AG09309 (cell line): ENCODE measurements around the gene KAZN.

Experiments used
- DNase-seq: peaks from one replicate; pipeline ENCODE4 v3.0.0-alpha.2; 2010; ENCODE audit warnings: low read depth
- H3K4me3 ChIP-seq: 2 replicates; pipeline ENCODE4 v1.5.1; 2011; ENCODE audit warnings: mild to moderate bottlenecking, low read depth, low read length, moderate library complexity; ENCODE audit not compliant: control insufficient read depth
- TF ChIP-seq, protein P1 (sequence below): IDR thresholded peaks from 2 replicates; pipeline ENCODE4 v1.5.1; 2011; ENCODE audit warnings: mild to moderate bottlenecking, low read depth, low read length, inconsistent platforms; ENCODE audit not compliant: insufficient read depth, control insufficient read depth; ENCODE audit errors: missing control alignments

Gene KAZN

DNA sequence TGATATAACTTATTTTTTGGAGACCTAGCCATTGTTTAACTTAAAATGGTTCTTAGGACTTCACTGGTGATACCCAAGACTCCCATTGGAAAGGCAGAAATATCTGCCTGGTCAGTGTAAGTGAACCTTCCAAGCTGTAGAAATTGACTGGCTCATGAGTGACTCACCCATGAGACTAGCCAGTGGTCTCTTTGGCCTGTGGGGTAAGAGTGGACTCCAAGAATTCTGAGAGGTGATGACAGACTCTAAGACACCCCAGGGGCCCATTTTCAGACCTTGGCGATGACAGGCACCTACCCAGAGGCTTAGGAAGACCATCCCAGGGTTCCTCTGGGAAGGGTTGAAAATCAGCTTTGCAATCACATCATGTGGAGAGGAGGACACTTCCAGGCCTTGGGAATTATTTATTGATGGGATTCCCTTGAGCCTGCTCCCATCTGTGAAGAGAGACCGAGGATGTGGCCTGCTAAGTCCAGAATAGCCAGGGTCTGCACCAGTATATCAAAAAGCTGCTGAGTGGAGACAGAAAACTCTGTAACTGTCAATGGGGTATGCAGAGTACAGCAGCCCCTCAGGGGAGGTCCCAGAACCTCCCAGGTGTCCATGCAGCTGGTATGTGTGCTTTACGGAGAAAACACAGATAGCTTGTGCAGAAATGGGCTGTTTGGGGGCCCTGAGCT is 78.9 kb downstream of the KAZN start:
- TF ChIP-seq, protein P1, sequence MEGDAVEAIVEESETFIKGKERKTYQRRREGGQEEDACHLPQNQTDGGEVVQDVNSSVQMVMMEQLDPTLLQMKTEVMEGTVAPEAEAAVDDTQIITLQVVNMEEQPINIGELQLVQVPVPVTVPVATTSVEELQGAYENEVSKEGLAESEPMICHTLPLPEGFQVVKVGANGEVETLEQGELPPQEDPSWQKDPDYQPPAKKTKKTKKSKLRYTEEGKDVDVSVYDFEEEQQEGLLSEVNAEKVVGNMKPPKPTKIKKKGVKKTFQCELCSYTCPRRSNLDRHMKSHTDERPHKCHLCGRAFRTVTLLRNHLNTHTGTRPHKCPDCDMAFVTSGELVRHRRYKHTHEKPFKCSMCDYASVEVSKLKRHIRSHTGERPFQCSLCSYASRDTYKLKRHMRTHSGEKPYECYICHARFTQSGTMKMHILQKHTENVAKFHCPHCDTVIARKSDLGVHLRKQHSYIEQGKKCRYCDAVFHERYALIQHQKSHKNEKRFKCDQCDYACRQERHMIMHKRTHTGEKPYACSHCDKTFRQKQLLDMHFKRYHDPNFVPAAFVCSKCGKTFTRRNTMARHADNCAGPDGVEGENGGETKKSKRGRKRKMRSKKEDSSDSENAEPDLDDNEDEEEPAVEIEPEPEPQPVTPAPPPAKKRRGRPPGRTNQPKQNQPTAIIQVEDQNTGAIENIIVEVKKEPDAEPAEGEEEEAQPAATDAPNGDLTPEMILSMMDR, result no peak
- no peak overlapping the region for H3K4me3 ChIP-seq

DNA sequence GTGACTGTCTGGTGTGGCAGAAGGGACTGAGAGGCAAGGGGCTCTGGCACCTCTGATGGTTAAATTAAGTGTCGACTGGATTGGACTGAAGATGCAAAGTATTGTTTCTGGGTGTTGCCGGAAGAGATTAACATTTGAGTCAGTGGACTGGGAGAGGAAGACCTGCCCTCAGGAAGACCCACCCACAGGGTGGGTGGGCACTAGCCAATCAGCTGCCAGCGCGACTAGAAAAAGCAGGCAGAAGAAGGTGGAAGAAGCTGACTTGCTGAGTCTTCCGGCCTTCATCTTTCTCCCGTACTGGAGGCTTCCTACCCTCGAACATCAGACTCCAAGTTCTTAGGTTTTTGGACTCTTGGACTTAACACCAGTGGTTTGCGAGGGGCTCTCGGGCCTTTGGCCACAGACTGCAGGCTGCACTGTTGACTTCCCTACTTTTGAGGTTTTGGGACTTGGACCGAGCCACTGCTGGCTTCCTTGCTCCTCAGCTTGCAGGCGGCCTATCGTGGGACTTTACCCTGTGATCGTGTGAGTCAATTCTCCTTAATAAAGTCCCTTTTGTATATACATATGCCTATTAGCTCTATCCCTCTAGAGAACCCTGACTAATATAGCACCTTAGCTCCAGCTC is 79.6 kb downstream of the KAZN start:
- DNase-seq, result no peak
- no peak overlapping the region for H3K4me3 ChIP-seq
- TF ChIP-seq, protein P1, result no peak

More for the DNA sequence above, 78.9 kb downstream of the KAZN start:
- DNase-seq, result no peak

DNA sequence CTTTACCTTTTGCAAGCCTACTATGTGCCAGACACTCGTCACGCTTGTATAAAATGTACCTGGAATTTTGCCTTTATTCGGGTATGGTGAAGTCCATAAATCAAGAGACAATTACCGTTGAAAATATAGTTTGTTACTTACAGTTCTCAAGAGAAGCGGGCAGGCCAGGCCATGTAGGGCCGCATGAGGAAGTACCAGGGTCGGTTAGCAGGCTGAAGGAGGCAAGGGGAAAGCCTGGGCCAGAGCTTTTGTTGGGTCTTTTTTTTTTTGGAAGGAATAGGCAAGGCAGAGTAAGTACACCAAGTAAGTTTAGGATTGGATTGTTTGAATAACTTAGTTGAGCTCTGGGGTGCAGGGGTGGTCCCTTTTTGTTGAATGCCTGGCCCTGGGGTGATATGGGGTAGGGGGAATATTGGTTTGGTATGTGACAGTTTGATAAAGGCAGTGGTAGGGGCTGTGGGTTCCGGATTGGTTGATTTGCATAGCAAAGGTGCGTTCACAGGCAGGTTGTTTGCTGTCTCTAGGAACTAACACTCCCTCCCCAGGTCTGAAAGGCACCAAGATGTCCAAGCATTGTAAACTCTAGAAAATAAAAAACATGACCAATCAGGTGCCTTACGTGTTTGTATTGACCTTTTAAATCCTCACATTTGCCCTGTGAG is 80.7 kb downstream of the KAZN start:
- no peak overlapping the region for H3K4me3 ChIP-seq
- TF ChIP-seq, protein P1, result no peak
- DNase-seq, result no peak

DNA sequence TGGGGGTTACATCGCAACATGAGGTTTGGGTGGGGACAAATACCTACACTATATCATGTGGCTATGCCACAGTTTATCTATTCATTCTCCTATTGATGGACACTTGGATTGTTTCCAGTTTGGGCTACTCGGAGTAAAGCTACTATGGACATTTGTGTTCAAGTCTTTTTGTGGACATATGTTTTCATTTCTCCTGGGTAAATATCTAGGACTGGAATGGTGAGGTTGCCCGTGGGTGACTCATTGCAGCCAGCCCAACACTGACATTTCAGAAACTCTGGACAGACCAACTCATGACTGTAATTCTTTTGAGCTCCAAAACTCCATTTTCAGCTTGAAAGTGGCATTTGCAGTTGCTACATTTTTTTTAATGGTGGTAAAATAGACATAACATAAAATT is 82.7 kb downstream of the KAZN start:
- H3K4me3 ChIP-seq, result no peak overlapping the region
- no peak for DNase-seq
- TF ChIP-seq, protein P1, result no peak

DNA sequence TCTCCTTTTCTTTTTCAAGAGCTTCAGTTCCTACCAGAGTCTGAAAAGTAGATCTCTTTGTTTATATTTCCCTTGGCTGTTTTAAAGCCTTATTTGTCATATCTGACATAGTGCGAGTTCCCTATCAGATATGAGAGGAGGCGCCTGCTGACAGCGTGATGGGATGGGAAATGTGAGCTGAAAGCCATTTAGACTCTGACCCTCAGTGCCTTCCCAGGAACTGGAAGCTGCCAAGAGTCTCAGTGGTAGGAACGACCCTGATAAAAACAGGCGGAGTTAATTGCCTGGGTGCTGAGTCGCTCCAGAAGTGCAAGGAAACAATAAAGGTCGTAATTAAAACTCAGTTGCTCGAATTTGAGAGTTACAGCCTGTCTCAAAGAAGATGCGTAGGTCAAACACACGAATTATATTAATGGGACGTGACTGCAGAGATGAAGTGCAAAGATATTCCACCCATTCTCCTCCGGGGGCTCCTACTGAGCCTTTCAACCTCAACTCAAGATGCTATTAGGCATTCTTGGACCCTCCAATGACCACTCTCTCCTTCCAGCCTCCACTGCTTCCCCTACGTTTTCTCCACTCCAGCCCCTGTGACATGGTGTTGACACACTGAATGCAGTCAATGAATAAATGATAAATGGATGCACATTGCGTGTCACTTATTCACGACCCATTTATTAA is 84.6 kb downstream of the KAZN start:
- no peak for DNase-seq
- TF ChIP-seq, protein P1, result no peak
- no peak overlapping the region for H3K4me3 ChIP-seq

DNA sequence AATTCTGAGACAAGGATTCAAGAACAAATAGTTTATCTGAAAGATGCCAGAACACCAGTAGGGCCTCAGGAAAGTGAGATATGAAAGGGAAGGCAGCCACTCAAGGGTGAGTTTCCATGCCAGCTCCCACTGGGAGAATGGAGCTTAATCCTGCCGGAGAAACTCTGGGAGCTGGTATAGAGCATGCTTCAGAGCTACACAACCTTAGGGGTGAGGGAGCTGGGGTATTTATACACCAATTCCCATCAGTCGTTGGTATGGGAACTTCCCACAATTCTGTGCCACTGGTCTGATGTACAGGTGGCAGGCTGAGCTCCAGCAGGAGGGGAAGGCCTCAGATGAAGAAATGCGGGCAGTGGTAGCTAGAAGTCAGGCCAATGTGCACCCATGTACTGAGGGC is 86.6 kb downstream of the KAZN start:
- no peak for DNase-seq

More for the DNA sequence above, 86.6 kb downstream of the KAZN start:
- TF ChIP-seq, protein P1, result no peak
- H3K4me3 ChIP-seq, result no peak overlapping the region
